HepG2 (cell line): ENCODE results near the gene BBS12. TPM values are rescaled to one million over a fixed set of nuclear protein-coding genes. Genes with fewer than 3 reads are reported as not detected.

Experiments used
- ATAC-seq: fragments of 200-7000 bp; cut with Tn5 transposase; 3 replicates; pipeline ENCODE4 v1.9.1; 2020; ENCODE audit warnings: mild to moderate bottlenecking, moderate library complexity
- BruUV-seq: library from RNA; stranded (reverse); fragments of 400-500 nt; replicated peaks from 2 replicates; lab custom pipeline; 2021; lab: Mats Ljungman, UMichigan
- CTCF ChIA-PET: fragments of 300-600 bp; formaldehyde crosslinking; extraction: SDS; loops from one replicate; lab custom pipeline; 2021; ENCODE audit warnings: low total read pairs, inconsistent platforms, low intra/inter-chr PET ratio; lab: Yijun Ruan, JAX
- POLR2A ChIA-PET: fragments of 350-600 bp; sonication (Branson Sonifier 250); formaldehyde crosslinking; loops from one replicate; lab custom pipeline; 2020; ENCODE audit warnings: antibody characterized with exemption, inconsistent platforms; lab: Yijun Ruan, JAX
- DNase-seq: peaks from one replicate; pipeline ENCODE4 v3.0.0-alpha.2; 2015; ENCODE audit warnings: low spot score
- FAIRE-seq: peaks from 3 replicates; lab custom pipeline; 2011; peaks lifted over from hg19 to GRCh38; lab: Jason Lieb, UNC
- H2AFZ ChIP-seq: one replicate; pipeline ENCODE4 v1.6.1; 2011; ENCODE audit warnings: low read length, inconsistent platforms
- H3K27ac ChIP-seq: fragments of 300-600 bp; 3 replicates; pipeline ENCODE4 v1.8.0; 2011; ENCODE audit warnings: mixed run types, mild to moderate bottlenecking, mixed read lengths, low read length, inconsistent platforms; ENCODE audit not compliant: insufficient read depth; ENCODE audit errors: extremely low read length
- H3K27me3 ChIP-seq, 2 experiments: fragments of 200-600 bp in 1 of 2; 2 replicates in 1 of 2; 3 replicates in 1 of 2; pipeline versions ENCODE4 v1.6.0 to v1.8.0; 2011; ENCODE audit warnings: low read length in 2 of 2, mild to moderate bottlenecking in 2 of 2, moderate library complexity in 2 of 2, inconsistent platforms in 1 of 2; ENCODE audit not compliant: insufficient read depth in 2 of 2, control insufficient read depth in 1 of 2
- H3K36me3 ChIP-seq, 2 experiments: fragments of 200-600 bp in 1 of 2; replicated peaks in 1 of 2; 2 replicates in 1 of 2; 3 replicates in 1 of 2; pipeline versions ENCODE4 v1.5.1 to v1.8.0; 2011; ENCODE audit warnings: low read length in 2 of 2, inconsistent platforms in 1 of 2; ENCODE audit not compliant: insufficient read depth in 2 of 2, control insufficient read depth in 1 of 2
- H3K4me1 ChIP-seq: 2 replicates; pipeline ENCODE4 v1.5.1; 2012; ENCODE audit warnings: low read length, inconsistent platforms; ENCODE audit not compliant: insufficient read depth
- H3K4me2 ChIP-seq: 2 replicates; pipeline ENCODE4 v1.6.0; 2011; ENCODE audit warnings: low read depth, low read length, inconsistent platforms
- H3K4me3 ChIP-seq, 3 experiments: fragments of 200-600 bp in 1 of 3; sonication (generic), shearing (Covaris generic) in 1 of 3; replicated peaks in 1 of 3; 2 replicates each; pipeline ENCODE4 v1.5.1; 2011 to 2016; ENCODE audit warnings: low read length in 3 of 3, inconsistent platforms in 2 of 3, low read depth in 2 of 3, mild to moderate bottlenecking in 2 of 3, control low read depth in 1 of 3, mixed read lengths in 1 of 3; ENCODE audit not compliant: insufficient read depth in 1 of 3
- H3K79me2 ChIP-seq: one replicate; pipeline ENCODE4 v1.6.1; 2011; ENCODE audit warnings: low read length, inconsistent platforms; ENCODE audit not compliant: insufficient read depth
- H3K9ac ChIP-seq: 2 replicates; pipeline ENCODE4 v1.6.0; 2011; ENCODE audit warnings: mild to moderate bottlenecking, low read depth, low read length, inconsistent platforms; ENCODE audit not compliant: insufficient read depth
- H3K9me3 ChIP-seq: 2 replicates; pipeline ENCODE4 v1.5.1; 2012; ENCODE audit warnings: mild to moderate bottlenecking, low read length
- H4K20me1 ChIP-seq: 2 replicates; pipeline ENCODE4 v1.6.0; 2011; ENCODE audit warnings: inconsistent platforms, mild to moderate bottlenecking, low read length, moderate library complexity; ENCODE audit not compliant: insufficient read depth
- ARHGAP35 ChIP-seq: sonication (generic); formaldehyde crosslinking; IDR thresholded peaks from 2 replicates; pipeline ENCODE4 v1.9.0; 2022; ENCODE audit warnings: mild to moderate bottlenecking, inconsistent platforms, moderate library complexity, missing genetic modification reagents, borderline replicate concordance
- ATF7-NPFF ChIP-seq: sonication (generic); formaldehyde crosslinking; IDR thresholded peaks from 2 replicates; pipeline ENCODE4 v1.8.1; 2023; ENCODE audit warnings: mild to moderate bottlenecking, low read depth, missing genetic modification reagents, moderate library complexity
- CBFB ChIP-seq: sonication (generic); formaldehyde crosslinking; IDR thresholded peaks from 2 replicates; pipeline ENCODE4 v1.4.0; 2020; ENCODE audit warnings: missing genetic modification reagents
- FOXP1 ChIP-seq, 2 experiments: fragments of 450-650 bp in 1 of 2; IDR thresholded peaks; 2 replicates each; pipeline ENCODE4 v1.6.1; 2017 to 2018; ENCODE audit warnings: antibody characterized with exemption in 1 of 2
- GPN1 ChIP-seq: sonication (generic); formaldehyde crosslinking; IDR thresholded peaks from 2 replicates; pipeline ENCODE4 v1.5.1; 2020; ENCODE audit warnings: missing genetic modification reagents, borderline replicate concordance
- KAT2B ChIP-seq: fragments of 150-350 bp; IDR thresholded peaks from 2 replicates; pipeline ENCODE4 v1.6.1; 2014; ENCODE audit warnings: low read depth, low read length, borderline replicate concordance
- TARDBP ChIP-seq: sonication (generic); formaldehyde crosslinking; IDR thresholded peaks from 2 replicates; pipeline ENCODE4 v1.8.0; 2022; ENCODE audit warnings: mild to moderate bottlenecking, missing genetic modification reagents
- THAP11 ChIP-seq: IDR thresholded peaks from 2 replicates; pipeline ENCODE4 v1.6.1; 2016; ENCODE audit warnings: missing biosample characterization, missing genetic modification reagents
- ZNF451 ChIP-seq: sonication (generic); formaldehyde crosslinking; IDR thresholded peaks from 2 replicates; pipeline ENCODE4 v1.5.0; 2020; ENCODE audit warnings: mild to moderate bottlenecking, missing genetic modification reagents
- ZNF562 ChIP-seq: sonication (generic); formaldehyde crosslinking; IDR thresholded peaks from 2 replicates; pipeline ENCODE4 v1.8.0; 2022; ENCODE audit warnings: missing genetic modification reagents, borderline replicate concordance
- in situ Hi-C: cut with HindIII; loops from 2 replicates; pipeline ENCODE4 v1.10.0; 2017; ENCODE audit warnings: low pct_unique_long_range_greater_than_20kb; ENCODE audit not compliant: extremely low pct_ligation_motif_present
- intact Hi-C: fragments of 100-400 bp; cut with micrococcal nuclease; formaldehyde crosslinking; loops from one replicate; pipeline ENCODE4 v1.10.0; 2022; ENCODE audit not compliant: unreplicated experiment
- polyA plus RNA-seq, 8 experiments: library from polyadenylated mRNA; depleted of rRNA in 3 of 8; stranded (reverse) in 7 of 8; unstranded in 1 of 8; fragments of >200 nt; fragmentation: Illumina TruSeq in 4 of 8; extraction: Trizol in 4 of 8; gene quantifications; 2 replicates each; pipeline versions ENCODE4 v1.2.1 to v1.2.3, GENCODE V29; 2011 to 2016; ENCODE audit warnings: low read depth in 4 of 8, missing spikeins in 1 of 8, mixed read lengths in 1 of 8; ENCODE audit not compliant: insufficient read depth in 1 of 8
- total RNA-seq, 5 experiments: library from RNA; depleted of rRNA; stranded (reverse); fragments of >200 nt; fragmentation: Illumina TruSeq; extraction: Trizol; gene quantifications; 2 replicates each; pipeline ENCODE4 v1.2.3, GENCODE V29; 2016; ENCODE audit warnings: low read depth in 1 of 5
- TF ChIP-seq, protein P1 (sequence below): sonication (generic); formaldehyde crosslinking; IDR thresholded peaks from one replicate; pipeline ENCODE4 v1.5.1; 2020; ENCODE audit warnings: mild to moderate bottlenecking, missing genetic modification reagents; ENCODE audit errors: not compliant biosample characterization

Gene BBS12
- total and polyA plus RNA-seq, 2 of the 13 experiments (the other 11 are each of a cell fraction or from before 2014, with no cell fraction given): 0.32 to 1.7 TPM

DNA sequence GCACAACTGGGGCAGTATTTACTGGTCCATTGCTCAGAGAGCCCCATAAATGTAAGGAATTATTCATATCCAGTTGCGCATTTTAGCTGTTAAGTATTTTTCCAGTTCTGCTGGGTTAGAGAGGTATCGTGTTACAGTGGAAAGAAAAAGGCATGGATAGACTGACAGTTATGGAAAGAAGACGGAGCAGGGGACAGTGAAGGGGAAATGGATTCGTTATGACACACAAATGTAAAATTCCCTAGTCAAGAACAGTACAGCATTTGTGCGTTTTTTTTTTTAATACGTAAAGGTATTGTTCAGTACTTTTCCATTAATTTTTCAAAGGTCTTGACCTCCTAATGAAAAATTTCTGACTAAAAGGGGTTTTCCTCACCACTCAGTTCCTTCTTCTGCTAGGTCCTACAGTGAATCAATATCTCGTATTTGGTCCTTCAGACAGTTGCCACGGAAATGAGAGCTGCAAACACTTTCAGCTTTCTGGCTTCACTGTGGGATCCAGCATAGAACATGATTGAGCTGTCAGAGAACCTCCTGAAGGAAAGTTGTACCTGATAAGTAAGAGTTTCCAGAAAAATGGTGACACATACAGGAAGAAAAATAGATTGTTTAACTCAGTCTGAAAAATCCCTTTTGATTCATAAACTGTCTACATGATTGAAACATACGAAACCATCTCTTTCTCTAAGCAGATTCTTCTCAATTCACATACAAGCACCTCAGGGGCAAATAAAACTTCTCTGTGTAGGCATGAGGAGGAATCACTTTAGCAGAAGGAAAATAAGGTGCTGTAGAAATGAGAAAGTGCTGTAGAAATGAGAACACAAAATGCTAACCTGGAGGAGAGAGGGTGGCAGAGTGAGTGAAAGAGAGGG, 21.8 kb upstream of the BBS12 start (continued):
- TF ChIP-seq ATF7-NPFF (CRISPR knock-in tag) (no peak), GPN1 (CRISPR knock-in tag) (no peak)

DNA sequence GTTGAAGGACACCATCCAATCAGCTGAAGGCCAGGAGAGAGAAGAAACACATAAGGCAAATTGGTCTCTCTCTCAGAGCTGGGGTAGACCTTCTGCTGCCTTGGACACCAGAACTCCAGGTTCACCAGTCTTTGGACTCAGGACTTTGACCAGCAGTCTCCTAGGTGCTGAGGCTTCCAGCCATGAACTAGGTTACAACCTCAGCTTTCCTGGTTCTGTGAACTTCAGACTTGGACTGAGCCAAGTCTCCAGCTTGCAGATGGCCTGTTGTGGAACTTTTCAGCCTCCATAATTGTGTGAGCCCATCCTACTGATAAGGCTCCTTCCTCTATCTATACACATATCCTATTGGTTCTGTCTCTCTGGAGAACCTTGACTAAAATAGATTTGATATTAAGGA, 20.6 kb upstream of the BBS12 start:
- no peaks in the 10 kb centered on the region for H3K79me2 ChIP-seq
- ChIA-PET CTCF (no interaction called here), POLR2A (no interaction called here)
- no peak overlapping the region for H3K27ac ChIP-seq
- H3K4me3 ChIP-seq: no peak overlapping the region
- no peak for TF ChIP-seq TARDBP (CRISPR knock-in tag)
- TF ChIP-seq ZNF451 (CRISPR knock-in tag): no peak
- TF ChIP-seq ARHGAP35 (CRISPR knock-in tag): no peak
- no peak for TF ChIP-seq THAP11 (CRISPR knock-in tag)
- TF ChIP-seq, protein P1, sequence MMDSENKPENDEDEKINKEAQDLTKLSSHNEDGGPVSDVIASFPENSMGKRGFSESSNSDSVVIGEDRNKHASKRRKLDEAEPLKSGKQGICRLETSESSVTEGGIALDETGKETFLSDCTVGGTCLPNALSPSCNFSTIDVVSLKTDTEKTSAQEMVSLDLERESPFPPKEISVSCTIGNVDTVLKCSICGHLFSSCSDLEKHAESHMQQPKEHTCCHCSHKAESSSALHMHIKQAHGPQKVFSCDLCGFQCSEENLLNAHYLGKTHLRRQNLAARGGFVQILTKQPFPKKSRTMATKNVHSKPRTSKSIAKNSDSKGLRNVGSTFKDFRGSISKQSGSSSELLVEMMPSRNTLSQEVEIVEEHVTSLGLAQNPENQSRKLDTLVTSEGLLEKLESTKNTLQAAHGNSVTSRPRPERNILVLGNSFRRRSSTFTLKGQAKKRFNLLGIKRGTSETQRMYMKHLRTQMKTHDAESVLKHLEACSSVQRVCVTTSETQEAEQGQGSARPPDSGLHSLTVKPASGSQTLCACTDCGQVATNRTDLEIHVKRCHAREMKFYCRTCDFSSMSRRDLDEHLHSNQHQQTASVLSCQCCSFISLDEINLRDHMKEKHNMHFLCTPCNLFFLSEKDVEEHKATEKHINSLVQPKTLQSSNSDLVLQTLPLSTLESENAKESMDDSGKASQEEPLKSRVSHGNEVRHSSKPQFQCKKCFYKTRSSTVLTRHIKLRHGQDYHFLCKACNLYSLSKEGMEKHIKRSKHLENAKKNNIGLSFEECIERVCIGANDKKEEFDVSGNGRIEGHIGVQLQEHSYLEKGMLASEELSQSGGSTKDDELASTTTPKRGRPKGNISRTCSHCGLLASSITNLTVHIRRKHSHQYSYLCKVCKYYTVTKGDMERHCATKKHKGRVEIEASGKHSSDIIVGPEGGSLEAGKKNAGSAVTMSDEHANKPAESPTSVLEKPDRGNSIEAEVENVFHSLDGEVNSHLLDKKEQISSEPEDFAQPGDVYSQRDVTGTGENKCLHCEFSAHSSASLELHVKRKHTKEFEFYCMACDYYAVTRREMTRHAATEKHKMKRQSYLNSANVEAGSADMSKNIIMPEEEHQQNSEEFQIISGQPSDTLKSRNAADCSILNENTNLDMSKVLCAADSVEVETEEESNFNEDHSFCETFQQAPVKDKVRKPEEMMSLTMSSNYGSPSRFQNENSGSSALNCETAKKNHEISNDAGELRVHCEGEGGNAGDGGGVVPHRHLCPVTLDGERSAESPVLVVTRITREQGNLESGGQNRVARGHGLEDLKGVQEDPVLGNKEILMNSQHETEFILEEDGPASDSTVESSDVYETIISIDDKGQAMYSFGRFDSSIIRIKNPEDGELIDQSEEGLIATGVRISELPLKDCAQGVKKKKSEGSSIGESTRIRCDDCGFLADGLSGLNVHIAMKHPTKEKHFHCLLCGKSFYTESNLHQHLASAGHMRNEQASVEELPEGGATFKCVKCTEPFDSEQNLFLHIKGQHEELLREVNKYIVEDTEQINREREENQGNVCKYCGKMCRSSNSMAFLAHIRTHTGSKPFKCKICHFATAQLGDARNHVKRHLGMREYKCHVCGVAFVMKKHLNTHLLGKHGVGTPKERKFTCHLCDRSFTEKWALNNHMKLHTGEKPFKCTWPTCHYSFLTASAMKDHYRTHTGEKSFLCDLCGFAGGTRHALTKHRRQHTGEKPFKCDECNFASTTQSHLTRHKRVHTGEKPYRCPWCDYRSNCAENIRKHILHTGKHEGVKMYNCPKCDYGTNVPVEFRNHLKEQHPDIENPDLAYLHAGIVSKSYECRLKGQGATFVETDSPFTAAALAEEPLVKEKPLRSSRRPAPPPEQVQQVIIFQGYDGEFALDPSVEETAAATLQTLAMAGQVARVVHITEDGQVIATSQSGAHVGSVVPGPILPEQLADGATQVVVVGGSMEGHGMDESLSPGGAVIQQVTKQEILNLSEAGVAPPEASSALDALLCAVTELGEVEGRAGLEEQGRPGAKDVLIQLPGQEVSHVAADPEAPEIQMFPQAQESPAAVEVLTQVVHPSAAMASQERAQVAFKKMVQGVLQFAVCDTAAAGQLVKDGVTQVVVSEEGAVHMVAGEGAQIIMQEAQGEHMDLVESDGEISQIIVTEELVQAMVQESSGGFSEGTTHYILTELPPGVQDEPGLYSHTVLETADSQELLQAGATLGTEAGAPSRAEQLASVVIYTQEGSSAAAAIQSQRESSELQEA (CRISPR knock-in tag): no peak
- no peak for TF ChIP-seq FOXP1 (IDR thresholded peaks at IDR 0.05)
- no peak for TF ChIP-seq FOXP1 (CRISPR knock-in tag; IDR thresholded peaks at IDR 0.05)
- TF ChIP-seq KAT2B: no peak
- no peak for TF ChIP-seq CBFB
- no peak for TF ChIP-seq ZNF562
- FAIRE-seq (no peak), DNase-seq (no peak), ATAC-seq (no peak)
- intact Hi-C loops: no loop called here
- no peak overlapping the region for H3K4me2 ChIP-seq
- in situ Hi-C loops: no loop called here
- no peaks in the 10 kb centered on the region for H3K4me1 ChIP-seq
- no peaks in the 10 kb centered on the region for H3K9me3 ChIP-seq
- no peak overlapping the region for H2AFZ ChIP-seq
- no peak overlapping the region for H3K9ac ChIP-seq
- H3K36me3 ChIP-seq: no peaks in the 10 kb centered on the region
- H3K27me3 ChIP-seq: no peaks in the 10 kb centered on the region; a peak in 1 of 5 replicates
- no TSS peak for BruUV-seq
- H4K20me1 ChIP-seq: no peaks in the 10 kb centered on the region
